ENCODE data around the gene ARPIN. TPM values are rescaled to one million over a fixed set of nuclear protein-coding genes. Genes with fewer than 3 reads are reported as not detected.

Gene ARPIN
- total and polyA plus RNA-seq, 2 experiments from 2014 or later = 0.79 to 2.8 TPM

GRCh38 chr15:89908226-89908625 is 4.5 kb downstream of the ARPIN start (continued):
- TF ChIP-seq CTCF (conservative IDR thresholded peaks at IDR 0.05; ENCODE audit: low read depth in 2 of 2) = no peak

DNA sequence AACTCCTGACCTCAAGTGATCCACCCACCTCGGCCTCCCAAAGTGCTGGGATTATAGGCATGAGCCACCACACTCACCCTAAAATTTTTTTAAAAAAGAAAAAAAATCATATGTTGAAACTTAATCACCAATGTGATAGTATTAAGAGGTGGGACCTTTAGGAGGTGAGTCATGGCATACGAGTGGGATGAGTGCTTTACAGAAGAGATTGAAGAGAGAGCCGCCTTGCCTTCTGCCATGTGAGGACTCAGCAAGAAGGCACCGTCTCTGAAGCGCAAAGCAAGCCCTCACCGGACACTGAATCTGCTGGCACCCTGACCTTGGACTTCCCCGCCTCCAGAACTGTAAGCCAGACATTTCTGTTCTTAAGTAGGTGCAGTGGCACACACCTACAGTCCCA is 5.5 kb downstream of the ARPIN start:
- DNase-seq (ENCODE audit: low spot score) (no peak), ATAC-seq (no peak)
- H3K27me3 ChIP-seq (ENCODE audit: insufficient read depth) = peaks cover 12% of the 10 kb centered on the region
- H3K4me3 Mint-ChIP-seq = no peak overlapping the region
- H3K4me2 ChIP-seq = no peak overlapping the region
- H3K9me3 Mint-ChIP-seq = no peaks in the 10 kb centered on the region
- no peaks in the 10 kb centered on the region for H3K36me3 ChIP-seq (ENCODE audit: insufficient read depth)
- no peak overlapping the region for H2AFZ ChIP-seq
- H3K4me3 ChIP-seq = no peak overlapping the region
- H3F3A ChIP-seq (replicated peaks; ENCODE audit: low read depth) = no peaks in the 10 kb centered on the region
- no peak overlapping the region for H3K27ac ChIP-seq (ENCODE audit: low read depth)
- H3K27me3 Mint-ChIP-seq (ENCODE audit: insufficient read depth, low read depth, poor library complexity) = peaks cover 11% of the 10 kb centered on the region
- no peaks in the 10 kb centered on the region for H3K9me2 ChIP-seq (ENCODE audit: insufficient read depth)
- no peaks in the 10 kb centered on the region for H3K79me2 ChIP-seq (replicated peaks; ENCODE audit: insufficient read depth)
- H4K20me1 ChIP-seq (replicated peaks; ENCODE audit: insufficient read depth) = no peaks in the 10 kb centered on the region
- H3K27ac Mint-ChIP-seq = no peak overlapping the region
- H3K4me1 Mint-ChIP-seq = peaks cover 3% of the 10 kb centered on the region; the same call in 1 of the 3 replicates
- peaks cover 3% of the 10 kb centered on the region; the same call in 1 of the 3 replicates for H3K36me3 Mint-ChIP-seq (ENCODE audit: low read depth)
- H3K4me1 ChIP-seq (ENCODE audit: insufficient read depth) = no peaks in the 10 kb centered on the region; the same call in 1 of the 2 replicates
- TF ChIP-seq EZH2 (IDR thresholded peaks at IDR 0.05; ENCODE audit: low read depth, unreplicated experiment) (no peak), ZNF462 (CRISPR knock-in tag; IDR thresholded peaks at IDR 0.05) (no peak), ETS1 (IDR thresholded peaks at IDR 0.05) (no peak), CTCF (conservative IDR thresholded peaks at IDR 0.05; ENCODE audit: low read depth in 2 of 2) (no peak), POLR2AphosphoS5 (IDR thresholded peaks at IDR 0.05; ENCODE audit: low read depth) (no peak), NANOG (IDR thresholded peaks at IDR 0.05; ENCODE audit: borderline replicate concordance) (no peak), ZNF331 (CRISPR knock-in tag; IDR thresholded peaks at IDR 0.05; ENCODE audit: low read depth) (no peak), STAT1 (IDR thresholded peaks at IDR 0.05; ENCODE audit: unreplicated experiment) (no peak), EZH2phosphoT487 (IDR thresholded peaks at IDR 0.05; ENCODE audit: unreplicated experiment) (no peak)
- TF ChIP-seq, protein P1, sequence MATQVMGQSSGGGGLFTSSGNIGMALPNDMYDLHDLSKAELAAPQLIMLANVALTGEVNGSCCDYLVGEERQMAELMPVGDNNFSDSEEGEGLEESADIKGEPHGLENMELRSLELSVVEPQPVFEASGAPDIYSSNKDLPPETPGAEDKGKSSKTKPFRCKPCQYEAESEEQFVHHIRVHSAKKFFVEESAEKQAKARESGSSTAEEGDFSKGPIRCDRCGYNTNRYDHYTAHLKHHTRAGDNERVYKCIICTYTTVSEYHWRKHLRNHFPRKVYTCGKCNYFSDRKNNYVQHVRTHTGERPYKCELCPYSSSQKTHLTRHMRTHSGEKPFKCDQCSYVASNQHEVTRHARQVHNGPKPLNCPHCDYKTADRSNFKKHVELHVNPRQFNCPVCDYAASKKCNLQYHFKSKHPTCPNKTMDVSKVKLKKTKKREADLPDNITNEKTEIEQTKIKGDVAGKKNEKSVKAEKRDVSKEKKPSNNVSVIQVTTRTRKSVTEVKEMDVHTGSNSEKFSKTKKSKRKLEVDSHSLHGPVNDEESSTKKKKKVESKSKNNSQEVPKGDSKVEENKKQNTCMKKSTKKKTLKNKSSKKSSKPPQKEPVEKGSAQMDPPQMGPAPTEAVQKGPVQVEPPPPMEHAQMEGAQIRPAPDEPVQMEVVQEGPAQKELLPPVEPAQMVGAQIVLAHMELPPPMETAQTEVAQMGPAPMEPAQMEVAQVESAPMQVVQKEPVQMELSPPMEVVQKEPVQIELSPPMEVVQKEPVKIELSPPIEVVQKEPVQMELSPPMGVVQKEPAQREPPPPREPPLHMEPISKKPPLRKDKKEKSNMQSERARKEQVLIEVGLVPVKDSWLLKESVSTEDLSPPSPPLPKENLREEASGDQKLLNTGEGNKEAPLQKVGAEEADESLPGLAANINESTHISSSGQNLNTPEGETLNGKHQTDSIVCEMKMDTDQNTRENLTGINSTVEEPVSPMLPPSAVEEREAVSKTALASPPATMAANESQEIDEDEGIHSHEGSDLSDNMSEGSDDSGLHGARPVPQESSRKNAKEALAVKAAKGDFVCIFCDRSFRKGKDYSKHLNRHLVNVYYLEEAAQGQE (IDR thresholded peaks at IDR 0.05; ENCODE audit: unreplicated experiment) = no peak
